Measurements from ENCODE around the gene TAF7L.
A peak's percentile ranks its signal among the peaks of the same experiment; 100 is the strongest.

Gene TAF7L

DNA sequence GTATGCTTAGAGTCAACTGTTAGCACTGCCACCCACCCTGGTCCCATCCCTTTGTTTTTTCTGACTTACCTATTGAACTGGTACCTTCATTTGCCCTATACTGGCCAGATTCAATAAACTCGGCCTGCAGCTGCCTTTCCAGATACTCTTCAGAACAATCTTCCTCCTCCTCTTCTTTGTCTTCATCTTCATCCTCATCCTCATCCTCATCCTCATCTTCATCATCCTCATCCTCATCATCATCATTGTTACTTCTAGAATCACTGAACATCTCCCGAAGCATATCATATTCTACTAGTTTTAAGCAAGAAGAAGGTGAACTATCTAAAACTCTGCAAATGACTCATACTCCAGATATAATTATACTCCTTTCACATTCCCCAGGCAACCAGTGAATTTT lies 14.9 kb downstream of the TAF7L start:
- no peak overlapping the region for H3K27ac ChIP-seq (ENCODE audit: insufficient read depth in 1 of 2, low read depth in 1 of 2, low read length in 2 of 2, poor library complexity in 1 of 2, severe bottlenecking in 2 of 2)
- POLR2A ChIA-PET = no interaction called here
- no peaks in the 10 kb centered on the region for H3K36me3 ChIP-seq (ENCODE audit: control insufficient read depth in 4 of 4, insufficient read depth in 4 of 4, low read length in 3 of 4)
- no peaks in the 10 kb centered on the region for H3K27me3 ChIP-seq (replicated peaks in 2 of 5; ENCODE audit: control insufficient read depth in 4 of 5, insufficient read depth in 5 of 5, low read length in 4 of 5)
- no peak for DNase-seq
- H3K4me1 ChIP-seq (ENCODE audit: control extremely low read depth in 1 of 4, control insufficient read depth in 4 of 4, insufficient read depth in 4 of 4, low read length in 3 of 4) = no peaks in the 10 kb centered on the region
- no peaks in the 10 kb centered on the region for H3K9me3 ChIP-seq (ENCODE audit: control extremely low read depth in 1 of 5, control insufficient read depth in 4 of 5, insufficient read depth in 2 of 5, low read depth in 1 of 5, low read length in 4 of 5)
- CTCF ChIA-PET = no interaction called here
- 91% methylated on average over 2 of the region's 2 CpGs for WGBS (ENCODE audit: insufficient coverage)
- no peak overlapping the region for H3K4me3 ChIP-seq (ENCODE audit: control insufficient read depth in 1 of 7, extremely low read depth in 1 of 7, insufficient read depth in 4 of 7, low read depth in 2 of 7, low read length in 6 of 7)

DNA sequence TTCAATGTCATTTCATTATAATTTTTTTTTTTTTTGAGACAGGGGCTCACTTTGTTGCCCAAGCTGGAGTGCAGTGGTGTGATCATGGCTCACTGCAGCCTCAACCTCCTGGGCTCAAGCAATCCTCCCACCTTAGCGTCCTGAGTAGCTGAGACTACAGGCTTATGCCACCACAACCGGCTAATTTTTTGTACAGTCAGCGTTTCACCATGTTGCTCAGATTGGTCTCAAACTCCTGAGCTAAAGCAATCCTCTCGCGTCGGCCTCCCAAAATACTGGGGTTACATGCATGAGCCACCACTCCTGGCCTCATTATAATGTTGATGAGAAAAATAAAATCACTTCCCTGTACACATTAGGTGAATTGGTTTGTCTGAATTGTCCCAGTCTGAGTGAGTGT lies 16.9 kb downstream of the TAF7L start:
- no peaks in the 10 kb centered on the region for H3K27me3 ChIP-seq (replicated peaks in 2 of 5; ENCODE audit: control insufficient read depth in 4 of 5, insufficient read depth in 5 of 5, low read length in 4 of 5)
- no peaks in the 10 kb centered on the region for H3K36me3 ChIP-seq (ENCODE audit: control insufficient read depth in 4 of 4, insufficient read depth in 4 of 4, low read length in 3 of 4)
- H3K27ac ChIP-seq (ENCODE audit: insufficient read depth in 1 of 2, low read depth in 1 of 2, low read length in 2 of 2, poor library complexity in 1 of 2, severe bottlenecking in 2 of 2) = no peak overlapping the region
- WGBS (ENCODE audit: insufficient coverage) = 76% methylated on average over 6 of the region's 6 CpGs
- ChIA-PET POLR2A (interaction anchor here (0.7 kb wide), 1 partner anchor 358 kb away, joined by 3 read pairs; no protein-coding TSS in a partner anchor), CTCF (no interaction called here)
- no peak for DNase-seq
- H3K9me3 ChIP-seq (ENCODE audit: control extremely low read depth in 1 of 5, control insufficient read depth in 4 of 5, insufficient read depth in 2 of 5, low read depth in 1 of 5, low read length in 4 of 5) = no peaks in the 10 kb centered on the region
- no peak overlapping the region for H3K4me3 ChIP-seq (ENCODE audit: control insufficient read depth in 1 of 7, extremely low read depth in 1 of 7, insufficient read depth in 4 of 7, low read depth in 2 of 7, low read length in 6 of 7)
- no peaks in the 10 kb centered on the region for H3K4me1 ChIP-seq (ENCODE audit: control extremely low read depth in 1 of 4, control insufficient read depth in 4 of 4, insufficient read depth in 4 of 4, low read length in 3 of 4)

DNA sequence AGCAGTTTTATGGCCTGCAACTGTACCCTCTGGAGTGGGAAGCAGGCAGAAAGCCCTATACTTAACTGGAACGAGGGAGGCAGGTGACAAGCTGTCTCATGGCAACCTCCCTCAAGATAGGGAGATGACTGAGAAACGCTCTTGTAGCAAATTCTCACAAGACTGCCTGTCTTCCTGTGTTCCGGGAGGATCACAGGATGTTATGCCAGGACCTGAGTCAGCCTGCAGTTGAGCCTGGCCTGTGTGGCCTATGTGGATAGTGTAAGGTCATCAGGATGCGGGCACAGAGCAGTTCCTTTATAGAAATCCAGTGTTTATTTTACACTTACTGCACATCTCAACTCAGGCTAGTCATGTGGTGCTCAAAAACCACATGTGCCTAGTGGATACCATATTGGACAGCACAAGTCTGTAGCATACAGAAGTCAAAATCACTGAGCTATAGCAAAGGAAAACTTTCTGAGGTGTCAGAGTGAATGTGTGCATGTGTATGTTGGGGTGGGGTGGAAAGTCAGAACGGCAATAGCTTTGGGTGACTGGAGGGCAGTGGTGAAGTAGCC lies 25.2 kb downstream of the TAF7L start:
- Histone ChIP-seq H3K27ac (ENCODE audit: insufficient read depth in 1 of 2, low read depth in 1 of 2, low read length in 2 of 2, poor library complexity in 1 of 2, severe bottlenecking in 2 of 2) (no peak overlapping the region), H3K36me3 (ENCODE audit: control insufficient read depth in 4 of 4, insufficient read depth in 4 of 4, low read length in 3 of 4) (no peaks in the 10 kb centered on the region), H3K4me3 (ENCODE audit: control insufficient read depth in 1 of 7, extremely low read depth in 1 of 7, insufficient read depth in 4 of 7, low read depth in 2 of 7, low read length in 6 of 7) (no peak overlapping the region), H3K27me3 (replicated peaks in 2 of 5; ENCODE audit: control insufficient read depth in 4 of 5, insufficient read depth in 5 of 5, low read length in 4 of 5) (no peaks in the 10 kb centered on the region), H3K9me3 (ENCODE audit: control extremely low read depth in 1 of 5, control insufficient read depth in 4 of 5, insufficient read depth in 2 of 5, low read depth in 1 of 5, low read length in 4 of 5) (no peaks in the 10 kb centered on the region), H3K4me1 (ENCODE audit: control extremely low read depth in 1 of 4, control insufficient read depth in 4 of 4, insufficient read depth in 4 of 4, low read length in 3 of 4) (no peaks in the 10 kb centered on the region)
- ChIA-PET POLR2A (no interaction called here), CTCF (no interaction called here)
- DNase-seq = no peak
- 72% methylated on average over 4 of the region's 5 CpGs for WGBS (ENCODE audit: insufficient coverage)

DNA sequence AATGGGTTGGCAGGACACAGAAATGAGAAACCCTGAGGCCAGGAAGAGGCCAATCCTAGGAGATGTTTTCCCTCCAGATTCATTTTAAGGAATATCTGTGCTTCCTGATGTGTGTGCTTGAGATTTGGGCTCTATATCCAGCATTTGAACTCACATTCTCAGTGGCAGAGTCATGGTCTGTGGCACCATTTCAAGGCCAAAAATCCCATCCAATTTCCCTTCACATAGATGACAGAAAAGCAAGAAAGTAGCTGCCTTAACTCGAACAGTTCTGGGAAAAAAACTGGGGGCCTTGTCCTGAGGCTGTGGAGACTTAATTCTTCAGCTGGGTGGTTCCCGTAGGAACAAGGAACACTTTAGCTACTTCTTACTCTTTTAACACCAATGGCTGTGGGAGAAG lies 27.4 kb downstream of the TAF7L start:
- POLR2A ChIA-PET = no interaction called here
- DNase-seq = no peak
- H3K9me3 ChIP-seq (ENCODE audit: control extremely low read depth in 1 of 5, control insufficient read depth in 4 of 5, insufficient read depth in 2 of 5, low read depth in 1 of 5, low read length in 4 of 5) = no peaks in the 10 kb centered on the region
- no peak overlapping the region for H3K27ac ChIP-seq (ENCODE audit: insufficient read depth in 1 of 2, low read depth in 1 of 2, low read length in 2 of 2, poor library complexity in 1 of 2, severe bottlenecking in 2 of 2)
- WGBS (ENCODE audit: insufficient coverage) = 85% methylated on average over 2 of the region's 2 CpGs
- no peaks in the 10 kb centered on the region for H3K4me1 ChIP-seq (ENCODE audit: control extremely low read depth in 1 of 4, control insufficient read depth in 4 of 4, insufficient read depth in 4 of 4, low read length in 3 of 4)
- H3K36me3 ChIP-seq (ENCODE audit: control insufficient read depth in 4 of 4, insufficient read depth in 4 of 4, low read length in 3 of 4) = no peaks in the 10 kb centered on the region
- CTCF ChIA-PET = no interaction called here
- H3K27me3 ChIP-seq (replicated peaks in 2 of 5; ENCODE audit: control insufficient read depth in 4 of 5, insufficient read depth in 5 of 5, low read length in 4 of 5) = no peaks in the 10 kb centered on the region
- no peak overlapping the region for H3K4me3 ChIP-seq (ENCODE audit: control insufficient read depth in 1 of 7, extremely low read depth in 1 of 7, insufficient read depth in 4 of 7, low read depth in 2 of 7, low read length in 6 of 7)

DNA sequence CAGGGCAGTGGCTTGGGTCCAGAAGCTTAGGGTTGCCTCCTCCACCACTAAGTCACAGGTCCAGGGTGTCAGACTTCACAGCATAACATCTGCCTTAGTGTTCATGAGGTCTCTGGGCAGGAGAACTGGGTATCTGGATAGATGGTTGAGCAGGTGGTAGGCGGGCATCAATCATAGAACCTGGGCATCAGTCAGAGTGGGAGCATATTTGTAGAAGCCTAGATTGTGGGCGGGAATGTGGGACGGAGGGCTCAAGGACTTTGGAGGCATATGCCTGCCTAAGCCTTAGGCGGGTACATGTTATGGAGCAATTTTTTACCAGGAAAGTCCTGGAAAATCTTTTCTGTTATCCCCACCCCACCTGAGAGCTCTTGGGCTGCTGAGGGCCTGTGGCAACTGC lies 28.5 kb downstream of the TAF7L start:
- Histone ChIP-seq H3K9me3 (ENCODE audit: control extremely low read depth in 1 of 5, control insufficient read depth in 4 of 5, insufficient read depth in 2 of 5, low read depth in 1 of 5, low read length in 4 of 5) (no peaks in the 10 kb centered on the region), H3K4me3 (ENCODE audit: control insufficient read depth in 1 of 7, extremely low read depth in 1 of 7, insufficient read depth in 4 of 7, low read depth in 2 of 7, low read length in 6 of 7) (no peak overlapping the region), H3K27ac (ENCODE audit: insufficient read depth in 1 of 2, low read depth in 1 of 2, low read length in 2 of 2, poor library complexity in 1 of 2, severe bottlenecking in 2 of 2) (no peak overlapping the region), H3K27me3 (replicated peaks in 2 of 5; ENCODE audit: control insufficient read depth in 4 of 5, insufficient read depth in 5 of 5, low read length in 4 of 5) (peaks cover 0 to 4% (median 0%) of the 10 kb centered on the region in 5 experiments), H3K4me1 (ENCODE audit: control extremely low read depth in 1 of 4, control insufficient read depth in 4 of 4, insufficient read depth in 4 of 4, low read length in 3 of 4) (peaks cover 0 to 3% (median 0%) of the 10 kb centered on the region in 4 experiments), H3K36me3 (ENCODE audit: control insufficient read depth in 4 of 4, insufficient read depth in 4 of 4, low read length in 3 of 4) (no peaks in the 10 kb centered on the region)
- DNase-seq = no peak
- ChIA-PET POLR2A (no interaction called here), CTCF (no interaction called here)
- 72% methylated on average over 3 of the region's 4 CpGs for WGBS (ENCODE audit: insufficient coverage)

DNA sequence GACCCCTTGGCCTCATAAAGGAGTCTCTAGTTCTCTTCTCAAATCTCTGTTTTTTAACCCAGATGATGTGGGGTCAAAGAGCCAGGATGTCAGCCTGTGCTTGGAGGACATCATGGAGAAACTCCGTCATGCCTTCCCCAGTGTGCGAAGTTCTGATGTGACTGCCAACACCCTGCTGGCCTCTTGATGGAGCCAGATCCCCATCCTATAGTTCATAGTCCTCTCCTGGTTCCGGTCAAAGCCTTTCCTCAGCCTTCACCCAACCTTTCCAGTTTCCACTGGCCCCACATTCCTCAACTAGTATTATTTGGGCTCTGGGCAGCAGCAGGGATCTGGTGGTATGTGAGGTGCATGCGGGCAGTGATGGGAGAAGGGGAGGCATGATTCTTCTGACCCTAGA lies 30.7 kb downstream of the TAF7L start:
- peaks cover 0 to 4% (median 0%) of the 10 kb centered on the region in 5 experiments for H3K27me3 ChIP-seq (replicated peaks in 2 of 5; ENCODE audit: control insufficient read depth in 4 of 5, insufficient read depth in 5 of 5, low read length in 4 of 5)
- H3K27ac ChIP-seq (ENCODE audit: insufficient read depth in 1 of 2, low read depth in 1 of 2, low read length in 2 of 2, poor library complexity in 1 of 2, severe bottlenecking in 2 of 2) = no peak overlapping the region
- POLR2A ChIA-PET = interaction anchor here (0.6 kb wide), 1 partner anchor 335 kb away, joined by 5 read pairs; no protein-coding TSS in a partner anchor
- H3K36me3 ChIP-seq (ENCODE audit: control insufficient read depth in 4 of 4, insufficient read depth in 4 of 4, low read length in 3 of 4) = no peaks in the 10 kb centered on the region
- no peaks in the 10 kb centered on the region for H3K9me3 ChIP-seq (ENCODE audit: control extremely low read depth in 1 of 5, control insufficient read depth in 4 of 5, insufficient read depth in 2 of 5, low read depth in 1 of 5, low read length in 4 of 5)
- WGBS (ENCODE audit: insufficient coverage) = no CpG with 5 or more reads among the region's 4 CpGs
- DNase-seq = peak in 1 of 3 donors; percentile 5
- no peak overlapping the region for H3K4me3 ChIP-seq (ENCODE audit: control insufficient read depth in 1 of 7, extremely low read depth in 1 of 7, insufficient read depth in 4 of 7, low read depth in 2 of 7, low read length in 6 of 7)
- H3K4me1 ChIP-seq (ENCODE audit: control extremely low read depth in 1 of 4, control insufficient read depth in 4 of 4, insufficient read depth in 4 of 4, low read length in 3 of 4) = peaks cover 0 to 4% (median 0%) of the 10 kb centered on the region in 4 experiments
- CTCF ChIA-PET = no interaction called here

DNA sequence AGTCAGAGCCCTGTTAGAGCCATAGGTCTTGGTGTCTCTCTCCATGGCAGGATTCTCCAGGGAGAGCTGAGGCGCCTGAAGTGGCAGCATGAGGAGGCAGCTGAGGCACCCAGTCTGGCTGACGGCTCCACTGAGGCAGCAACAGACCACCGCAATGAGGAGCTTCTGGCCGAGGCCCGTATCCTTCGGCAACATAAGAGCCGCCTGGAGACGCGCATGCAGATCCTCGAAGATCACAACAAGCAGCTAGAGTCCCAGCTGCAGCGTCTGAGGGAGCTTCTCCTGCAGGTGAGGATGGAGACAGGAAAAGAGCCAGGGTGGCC lies 32.9 kb downstream of the TAF7L start:
- CTCF ChIA-PET = no interaction called here
- no peak for DNase-seq
- POLR2A ChIA-PET = no interaction called here
- Histone ChIP-seq H3K36me3 (ENCODE audit: control insufficient read depth in 4 of 4, insufficient read depth in 4 of 4, low read length in 3 of 4) (no peaks in the 10 kb centered on the region), H3K4me3 (ENCODE audit: control insufficient read depth in 1 of 7, extremely low read depth in 1 of 7, insufficient read depth in 4 of 7, low read depth in 2 of 7, low read length in 6 of 7) (no peak overlapping the region), H3K27me3 (replicated peaks in 2 of 5; ENCODE audit: control insufficient read depth in 4 of 5, insufficient read depth in 5 of 5, low read length in 4 of 5) (peaks cover 0 to 7% (median 0%) of the 10 kb centered on the region in 5 experiments), H3K9me3 (ENCODE audit: control extremely low read depth in 1 of 5, control insufficient read depth in 4 of 5, insufficient read depth in 2 of 5, low read depth in 1 of 5, low read length in 4 of 5) (no peaks in the 10 kb centered on the region), H3K27ac (ENCODE audit: insufficient read depth in 1 of 2, low read depth in 1 of 2, low read length in 2 of 2, poor library complexity in 1 of 2, severe bottlenecking in 2 of 2) (no peak overlapping the region), H3K4me1 (ENCODE audit: control extremely low read depth in 1 of 4, control insufficient read depth in 4 of 4, insufficient read depth in 4 of 4, low read length in 3 of 4) (peaks cover 0 to 4% (median 0%) of the 10 kb centered on the region in 4 experiments)
- WGBS (ENCODE audit: insufficient coverage) = 89% methylated on average over 11 of the region's 11 CpGs
